NCI-H446 treated with DMSO at 0.1 percent for 48 hours (cell line): ENCODE results near the gene MACROD2.
A peak's percentile ranks its signal among the peaks of the same experiment; 100 is the strongest.

ENCODE experiments used
- DNase-seq: peaks from one replicate; lab custom pipeline; 2025; lab: John Stamatoyannopoulos, UW

The MACROD2 gene

DNA sequence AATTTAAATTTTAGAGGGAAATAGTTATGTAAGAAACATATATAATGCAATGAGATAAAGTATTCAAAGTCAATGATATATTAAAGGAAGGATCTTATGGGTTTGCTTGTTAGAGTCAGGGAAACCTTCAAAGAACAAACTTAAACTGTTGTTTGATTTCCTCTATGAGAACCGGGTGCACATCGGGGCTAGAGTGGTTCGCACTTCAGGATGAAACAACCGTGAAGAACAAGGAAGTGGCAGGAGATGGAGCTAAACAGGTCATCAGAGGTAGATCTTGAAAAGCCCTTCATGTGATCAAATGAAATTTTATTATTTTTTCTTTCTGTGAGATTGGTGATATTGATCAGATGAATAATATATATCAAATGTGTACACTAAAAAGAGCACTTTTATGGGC lies 1294.0 kb downstream of the MACROD2 start:
- no peak for DNase-seq

DNA sequence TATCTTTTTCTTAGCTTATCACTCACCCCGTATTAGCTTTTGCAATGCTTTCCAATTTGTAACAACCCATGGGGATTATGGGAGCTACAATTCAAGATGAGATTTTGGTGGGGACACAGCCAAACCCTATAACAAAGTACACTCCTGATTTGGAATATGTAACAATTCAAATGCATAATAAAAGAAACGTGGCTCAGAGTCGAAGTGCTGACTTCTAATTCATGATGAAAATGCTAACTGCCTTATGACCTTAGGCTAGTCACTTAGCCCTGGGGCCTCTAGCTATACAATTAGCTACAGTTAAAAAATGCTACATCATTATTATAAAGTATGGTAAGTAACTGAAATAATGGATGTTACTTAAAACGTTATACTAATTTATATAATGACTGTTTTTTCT lies 1297.1 kb downstream of the MACROD2 start:
- no peak for DNase-seq

DNA sequence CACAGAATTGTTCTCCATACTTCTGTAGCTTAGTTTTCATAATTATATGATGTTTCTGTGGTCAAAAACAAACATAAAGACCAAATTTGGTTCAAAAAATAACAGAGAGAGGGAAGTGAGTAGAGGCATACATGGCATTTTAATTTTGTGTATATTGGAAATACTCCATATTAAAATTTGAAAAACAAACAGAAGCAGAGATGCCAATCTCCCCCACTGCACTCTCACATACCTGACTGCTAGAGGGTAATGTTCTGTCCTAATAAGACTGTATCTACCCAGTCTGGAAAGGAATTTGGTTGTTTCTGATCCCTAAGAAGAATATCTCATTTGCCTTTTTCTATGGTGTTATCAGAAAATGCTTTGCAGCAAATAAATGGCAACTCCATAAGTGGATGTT lies 1301.1 kb downstream of the MACROD2 start:
- DNase-seq = no peak

DNA sequence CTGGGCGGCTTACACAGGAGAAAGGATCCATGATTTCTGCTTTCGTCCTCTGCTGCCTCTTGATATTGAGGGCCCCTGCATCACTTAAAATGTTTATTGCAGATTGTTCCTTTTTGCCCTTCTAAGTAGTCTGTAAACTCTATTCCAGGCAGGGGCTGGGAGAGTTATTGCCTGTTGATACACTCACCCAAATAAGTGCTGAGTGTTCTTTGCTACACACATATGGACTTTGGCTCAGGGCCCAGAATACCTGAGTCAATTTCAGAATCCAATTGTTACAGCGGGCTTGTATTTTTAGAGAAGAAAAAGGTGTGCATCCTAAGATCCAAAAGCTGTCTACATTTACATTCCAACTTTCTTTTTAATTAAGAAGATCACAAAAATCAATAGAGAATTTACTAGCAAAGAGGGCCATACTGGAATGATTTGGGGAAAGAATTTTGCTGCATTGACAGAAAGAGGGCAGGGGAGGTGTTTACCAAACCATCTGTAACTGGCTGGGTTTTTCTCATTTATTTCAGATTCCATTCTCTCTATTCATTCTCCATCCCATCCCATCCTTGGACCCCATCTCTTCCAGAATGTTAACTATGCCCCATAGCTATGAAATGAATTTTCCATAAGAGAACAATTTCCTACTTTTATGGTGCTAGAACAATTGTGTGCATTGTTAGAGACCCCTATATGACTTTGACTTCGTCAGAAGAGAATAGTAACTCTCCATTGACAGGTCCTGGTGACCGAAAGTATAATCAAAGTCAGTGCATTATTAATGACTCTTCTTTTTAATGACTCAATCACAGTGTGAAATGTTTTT lies 1302.0 kb downstream of the MACROD2 start:
- no peak for DNase-seq

DNA sequence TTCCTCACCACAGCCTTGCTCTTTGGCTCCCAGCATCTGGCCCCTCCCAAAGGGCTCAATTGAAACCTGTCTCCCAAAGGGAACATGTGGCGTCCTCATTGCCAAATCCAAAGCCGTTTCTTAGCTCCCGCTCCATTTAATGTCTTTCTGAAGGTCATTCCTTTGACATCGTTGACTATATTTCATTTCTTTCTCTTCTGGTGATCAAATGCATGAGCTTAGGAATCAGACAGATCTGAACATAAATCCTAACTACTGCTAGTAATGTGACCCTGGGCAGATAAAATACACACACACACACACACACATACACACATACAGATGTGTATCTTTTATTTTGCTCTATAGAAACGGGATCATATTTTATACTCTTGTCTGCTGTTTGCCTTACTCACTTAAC lies 1306.8 kb downstream of the MACROD2 start:
- peak; percentile 96 for DNase-seq

DNA sequence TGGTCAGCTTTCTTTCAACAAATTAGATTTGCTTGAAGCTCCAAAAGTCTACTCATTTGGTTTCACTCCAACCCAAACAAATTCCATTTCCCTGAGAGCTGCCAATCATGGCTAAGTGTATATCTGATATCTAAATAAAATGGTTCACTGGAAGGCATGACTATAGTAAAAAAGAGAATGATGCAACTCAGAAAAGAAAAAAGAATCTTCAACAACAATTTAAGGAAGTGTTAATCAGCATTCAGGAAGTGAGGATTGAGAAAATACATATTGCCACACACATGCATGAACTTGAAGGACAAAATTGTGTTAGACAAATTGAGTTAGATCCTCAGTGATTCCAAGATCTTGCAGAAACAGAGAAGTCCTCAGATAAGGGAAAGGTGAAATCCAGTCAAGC lies 1315.0 kb downstream of the MACROD2 start:
- DNase-seq = peak; percentile 29

DNA sequence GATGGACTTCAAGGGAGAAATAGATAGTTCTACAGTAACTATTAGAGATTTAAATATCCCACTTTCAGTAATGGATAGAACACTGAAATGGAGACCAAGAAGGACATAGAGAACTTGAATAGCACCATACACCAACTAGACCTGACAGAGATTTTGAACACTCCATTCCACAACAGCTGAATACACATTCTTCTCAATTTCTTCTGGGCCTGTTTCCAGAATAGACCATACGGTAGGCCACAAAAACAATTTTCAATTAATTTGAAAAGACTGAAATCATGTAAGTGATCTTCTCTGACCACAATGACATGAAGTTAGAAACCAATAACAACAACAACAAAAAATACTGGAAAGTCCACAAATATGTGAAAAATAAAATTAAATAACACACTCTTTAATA lies 1321.2 kb downstream of the MACROD2 start:
- DNase-seq = peak; percentile 59

DNA sequence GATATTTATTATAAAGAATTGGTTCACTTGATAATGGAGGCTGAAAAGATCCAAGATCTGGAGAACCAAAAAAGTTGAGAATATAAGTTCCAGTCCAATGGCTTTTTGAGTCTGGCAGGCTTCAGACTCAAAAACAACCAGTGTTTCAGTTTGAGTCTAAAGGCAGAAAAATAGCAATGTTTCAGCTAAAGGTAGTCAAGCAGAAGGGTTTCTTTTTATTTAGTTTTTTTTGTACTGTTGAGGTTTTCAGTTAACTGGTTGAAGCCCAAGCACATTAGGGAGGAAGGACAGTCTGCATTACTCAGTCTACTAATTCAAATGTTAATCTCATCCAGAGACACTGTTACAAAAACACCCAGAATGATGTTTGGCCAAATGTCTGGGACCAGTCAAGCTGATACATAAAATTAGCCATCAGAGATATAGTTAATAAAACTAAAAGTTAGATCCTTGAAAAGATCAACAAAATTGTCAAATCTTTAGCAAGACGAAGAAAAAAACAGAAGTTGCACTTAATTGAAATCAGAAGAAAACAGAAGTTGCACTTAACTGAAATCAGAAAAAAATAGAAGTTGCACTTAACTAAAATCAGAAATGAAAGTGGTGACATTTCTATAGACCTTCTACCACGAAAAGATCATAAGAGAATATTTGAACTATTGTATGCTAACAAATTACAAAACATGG lies 1322.4 kb downstream of the MACROD2 start:
- DNase-seq = peak; percentile 23

DNA sequence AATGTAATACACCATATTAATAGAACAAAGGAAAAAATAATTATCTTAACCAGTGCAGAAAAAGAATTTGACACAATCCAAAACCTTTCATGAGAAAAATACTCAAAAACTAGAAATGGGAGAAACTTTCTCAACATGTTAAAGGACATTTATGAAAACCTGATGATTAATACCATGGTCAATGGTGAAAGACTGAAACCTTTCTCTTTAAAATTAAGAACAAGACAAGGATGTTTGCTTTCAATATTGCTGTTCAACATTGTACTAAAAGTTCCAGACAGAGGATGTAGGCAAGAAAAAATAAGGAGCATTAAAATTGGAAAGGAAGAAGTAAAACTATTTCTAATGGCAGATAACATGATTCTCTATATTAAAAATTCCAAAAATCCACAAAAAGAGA lies 1323.4 kb downstream of the MACROD2 start:
- no peak for DNase-seq

DNA sequence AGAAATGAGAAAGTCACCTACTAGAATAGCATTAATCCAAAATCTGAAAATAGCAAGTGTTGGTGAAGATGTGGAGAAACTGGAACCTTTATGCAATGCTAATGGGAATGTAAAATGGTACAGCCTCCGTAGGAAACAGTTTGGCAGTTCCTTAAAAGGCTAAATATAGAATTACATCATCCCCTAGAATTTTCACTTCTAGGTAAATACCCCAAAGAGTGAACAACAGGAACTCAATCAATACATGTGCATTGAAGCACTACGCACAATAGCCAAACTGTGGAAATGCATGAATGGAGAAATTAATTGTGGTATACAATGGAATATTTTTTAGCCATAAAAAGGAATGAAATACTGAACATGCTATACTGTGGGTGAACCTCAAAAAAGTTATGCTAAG lies 1324.1 kb downstream of the MACROD2 start:
- DNase-seq = peak; percentile 23

DNA sequence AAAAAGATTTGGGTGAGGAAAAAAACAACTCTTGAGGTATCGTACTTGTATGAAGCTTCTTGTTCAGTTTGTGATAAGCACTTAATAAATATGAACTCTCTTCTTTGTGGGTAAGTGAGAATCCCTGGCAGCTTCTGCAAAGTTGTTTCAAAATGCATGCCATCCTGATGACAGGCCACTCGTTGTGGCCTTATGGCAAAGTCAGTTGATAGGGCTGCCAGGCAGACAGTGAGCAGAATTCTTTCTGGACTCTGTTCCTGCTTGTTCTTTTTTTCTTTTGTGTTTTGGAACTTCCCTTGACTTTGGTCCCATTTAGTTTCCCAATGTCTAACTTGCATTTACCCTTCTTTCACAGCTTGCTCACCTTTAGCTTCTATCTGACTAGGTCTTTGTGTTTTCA lies 1325.6 kb downstream of the MACROD2 start:
- peak; percentile 40 for DNase-seq

DNA sequence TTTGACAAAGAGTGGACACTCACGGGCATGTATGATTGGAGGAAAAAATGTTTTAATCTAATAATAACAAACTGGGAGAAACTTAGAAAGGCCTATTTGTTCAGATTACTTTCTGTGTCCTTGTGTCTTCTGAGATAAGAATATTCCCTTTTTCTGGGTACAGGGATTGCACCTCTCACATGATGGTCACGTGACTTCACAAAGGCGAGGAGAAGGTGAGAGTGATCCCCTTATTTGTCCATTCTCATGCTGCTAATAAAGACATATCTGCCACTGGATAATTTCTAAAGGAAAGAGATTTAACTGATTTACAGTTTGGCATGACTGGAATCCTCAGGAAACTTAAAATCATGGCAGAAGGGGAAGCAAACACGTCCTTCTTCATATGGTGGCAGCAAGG lies 1331.8 kb downstream of the MACROD2 start:
- no peak for DNase-seq

DNA sequence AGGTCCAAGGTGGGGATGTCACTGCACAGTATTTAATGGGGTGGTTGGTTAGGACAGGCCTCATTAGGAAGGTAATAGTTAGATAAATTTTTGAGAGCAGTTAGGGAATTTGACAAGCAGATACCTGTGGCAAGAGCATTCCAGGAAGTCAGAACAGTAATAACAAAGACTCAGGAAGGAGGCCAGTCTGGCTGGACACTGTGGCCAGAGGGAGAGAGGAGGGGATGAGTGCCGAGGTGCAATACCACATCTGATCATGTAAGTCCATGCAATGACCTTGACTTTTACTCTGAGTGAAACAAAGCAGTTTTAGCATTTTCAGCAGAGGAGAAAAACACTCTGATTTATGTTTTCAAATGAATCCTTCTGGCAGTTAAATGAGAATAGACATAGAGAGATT lies 1332.8 kb downstream of the MACROD2 start:
- DNase-seq = no peak

DNA sequence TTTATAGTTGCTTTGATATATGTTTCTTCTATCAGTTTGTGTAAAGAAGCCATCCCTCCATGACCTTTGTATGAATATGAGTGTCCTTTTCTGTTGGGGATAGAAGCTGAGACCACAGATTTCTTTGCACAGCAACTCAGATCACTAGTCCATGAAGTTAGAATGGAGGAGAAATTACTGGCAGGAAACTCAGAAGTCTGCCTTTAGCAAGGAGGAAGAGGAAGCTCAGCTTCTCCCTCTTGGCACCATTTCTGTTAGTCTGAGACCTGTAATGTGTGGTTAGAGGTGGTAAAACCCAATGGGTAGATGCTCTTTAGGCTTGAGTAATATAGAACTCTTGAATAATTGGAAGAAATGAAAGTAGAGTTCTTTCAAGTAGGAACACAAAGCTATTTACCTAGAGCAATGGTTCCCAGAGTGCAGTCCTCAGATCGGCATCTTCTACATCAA lies 1337.4 kb downstream of the MACROD2 start:
- no peak for DNase-seq

DNA sequence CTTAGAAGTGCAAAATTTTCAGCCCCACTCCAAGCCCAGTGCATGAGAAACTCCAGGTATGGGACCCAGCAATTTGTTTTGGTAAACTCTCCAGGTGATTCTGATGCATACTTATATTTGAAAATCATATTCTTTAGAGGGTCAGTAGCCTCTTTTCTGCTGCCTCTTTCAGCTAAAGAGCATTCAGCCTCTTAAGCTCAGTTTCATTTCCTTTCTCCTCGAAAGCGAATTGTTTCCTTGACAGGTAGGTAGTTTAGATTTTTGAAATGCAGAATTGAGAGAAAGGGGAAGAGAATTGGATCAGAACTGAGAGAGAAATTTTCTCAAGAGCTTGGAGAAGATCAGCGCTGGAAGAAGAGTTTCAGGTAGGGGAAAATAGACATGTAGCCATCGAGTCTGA lies 1337.9 kb downstream of the MACROD2 start:
- DNase-seq = no peak

DNA sequence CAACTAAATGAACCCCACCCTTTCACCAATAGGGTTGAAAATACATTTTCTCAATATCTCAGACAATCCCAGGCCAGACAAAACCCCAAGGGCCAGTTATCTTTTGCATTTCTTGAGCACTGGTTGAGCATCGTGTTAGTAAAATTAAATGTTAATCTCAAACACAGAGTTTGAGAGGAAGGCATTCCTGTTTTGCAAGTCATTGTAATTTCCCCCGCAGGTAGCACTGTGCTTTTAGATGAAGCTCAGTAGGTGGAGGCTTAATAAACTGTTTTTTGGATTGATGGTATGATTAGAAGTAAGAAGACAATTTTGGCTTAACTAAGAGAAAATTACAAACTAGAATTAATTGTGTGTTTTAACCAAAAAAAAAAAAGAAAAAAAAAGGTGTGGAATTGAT lies 1340.7 kb downstream of the MACROD2 start:
- no peak for DNase-seq

DNA sequence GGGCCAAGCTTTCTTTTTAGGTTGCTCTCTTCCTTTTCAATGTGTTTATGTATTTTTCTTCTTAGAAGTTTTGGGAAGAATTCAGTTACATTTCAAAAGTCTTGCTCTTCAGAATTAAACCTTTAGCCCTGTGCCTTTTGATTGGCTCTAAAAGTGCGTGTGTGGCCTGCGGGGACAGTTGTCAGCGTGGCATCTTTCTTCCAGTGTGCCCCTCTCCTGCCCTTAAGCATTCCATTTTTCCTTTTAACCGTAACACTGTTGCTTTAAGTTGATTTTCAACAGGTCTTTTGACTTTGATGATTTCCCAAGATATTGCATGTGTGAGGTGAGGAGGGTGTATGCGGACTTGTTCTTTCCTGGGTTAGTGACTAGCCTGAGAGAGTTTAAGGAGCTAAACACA lies 1341.2 kb downstream of the MACROD2 start:
- DNase-seq = no peak

DNA sequence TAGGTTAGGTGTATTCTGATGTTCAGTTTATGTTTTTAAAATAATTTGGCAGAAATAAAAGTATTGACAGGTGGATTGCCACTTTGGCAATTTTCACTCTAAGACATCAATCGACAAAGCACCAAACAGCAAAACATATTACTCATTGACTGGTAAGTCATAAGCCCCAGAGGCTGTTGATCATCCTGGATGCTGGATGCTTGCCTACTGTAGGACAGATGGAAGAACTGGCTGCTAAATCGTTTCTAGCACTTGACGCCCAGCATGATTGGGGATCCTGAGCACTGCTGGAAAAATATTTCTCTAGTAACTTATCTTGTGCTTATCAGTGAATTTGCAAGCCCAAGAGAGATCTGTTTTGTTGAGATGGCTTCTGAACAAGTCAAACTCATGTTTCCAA lies 1343.9 kb downstream of the MACROD2 start:
- DNase-seq = peak; percentile 99

DNA sequence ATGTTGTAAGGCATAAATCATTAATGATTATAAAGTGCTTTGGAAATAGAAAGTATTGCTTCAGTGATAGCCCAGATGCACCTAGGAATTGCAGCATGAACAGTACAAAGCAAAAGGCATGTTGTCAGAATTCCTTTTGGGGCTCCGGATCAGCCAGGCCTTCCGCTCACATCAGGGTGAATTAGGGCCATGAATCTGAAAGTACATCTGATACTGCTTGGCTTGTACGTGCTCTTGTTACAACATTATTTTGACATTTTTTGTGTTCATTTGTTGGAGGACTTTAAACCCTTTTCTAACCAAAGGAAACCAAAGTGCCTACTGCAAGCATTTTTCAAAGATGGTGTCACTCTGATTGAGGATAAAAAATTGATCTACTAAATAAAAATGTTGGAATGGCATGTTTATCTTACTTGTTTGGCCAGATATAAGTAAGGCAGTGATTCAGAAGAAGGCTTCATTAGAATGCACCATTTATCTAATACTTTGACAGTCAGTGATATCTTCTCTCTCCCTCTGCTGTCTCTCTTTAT lies 1347.7 kb downstream of the MACROD2 start:
- no peak for DNase-seq

DNA sequence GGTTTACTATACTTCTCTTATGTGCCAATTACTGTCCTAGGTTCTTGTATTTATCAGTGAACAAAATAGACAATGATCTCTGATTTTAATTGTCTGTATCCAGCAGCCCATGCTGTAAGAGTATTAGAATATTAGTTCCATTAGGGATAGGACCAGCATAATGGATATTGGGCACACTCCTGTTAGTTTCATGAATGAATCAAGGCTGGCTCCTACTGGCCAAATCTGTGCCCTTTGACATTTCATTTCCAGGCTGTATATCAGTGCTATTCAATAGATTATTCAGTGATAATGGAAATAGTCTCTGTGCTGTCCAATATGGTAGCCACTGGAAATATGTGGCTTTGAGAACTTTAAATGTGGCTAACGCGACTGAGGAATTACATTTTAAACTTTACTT lies 1350.0 kb downstream of the MACROD2 start:
- no peak for DNase-seq

DNA sequence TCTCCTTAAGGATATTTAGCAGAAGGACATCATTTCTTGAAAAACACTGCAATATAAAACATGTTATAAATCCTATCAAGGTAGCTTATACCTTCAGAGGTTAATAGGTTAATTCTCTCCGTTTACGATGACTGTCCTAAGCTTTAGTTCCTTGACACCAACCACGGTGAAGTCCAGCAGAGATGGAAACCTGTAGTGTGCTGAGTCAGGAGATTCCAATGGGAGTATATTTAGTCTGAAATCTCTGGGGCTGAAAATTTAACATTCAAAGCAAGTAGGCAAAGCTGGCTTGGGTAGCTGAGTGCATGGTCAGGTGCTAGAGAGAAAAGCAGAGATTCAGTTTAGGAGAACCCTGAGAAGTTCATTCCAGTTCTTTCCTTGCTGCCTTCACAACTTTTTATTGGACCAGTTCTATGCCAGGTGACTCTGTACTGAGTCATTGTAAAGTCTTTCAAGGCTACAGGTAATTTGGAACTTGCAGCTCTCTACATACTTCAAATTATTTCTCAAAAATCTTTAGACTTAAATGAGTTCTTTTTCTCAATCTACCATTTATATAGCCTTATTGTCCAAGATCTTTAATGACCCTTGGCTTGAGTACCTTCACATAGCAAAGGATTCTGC lies 1351.5 kb downstream of the MACROD2 start:
- no peak for DNase-seq

DNA sequence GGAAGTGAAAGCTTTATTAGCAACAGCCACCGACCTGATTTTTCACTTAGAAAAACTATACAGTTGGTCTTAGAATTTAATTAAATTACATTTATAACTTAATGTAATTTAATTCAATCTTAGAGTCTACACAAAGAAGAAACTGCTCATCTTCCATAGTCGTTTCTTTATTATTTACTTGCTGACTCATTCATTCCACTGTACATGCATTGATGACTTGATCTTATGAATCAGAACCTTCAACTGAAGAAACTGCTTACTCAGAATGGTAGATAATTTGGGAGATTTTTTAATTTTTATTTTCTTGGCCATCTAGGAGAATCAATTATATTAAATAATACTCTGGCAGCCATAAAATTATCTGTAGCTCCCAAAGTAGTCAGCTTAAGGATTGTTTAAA lies 1363.7 kb downstream of the MACROD2 start:
- DNase-seq = no peak

DNA sequence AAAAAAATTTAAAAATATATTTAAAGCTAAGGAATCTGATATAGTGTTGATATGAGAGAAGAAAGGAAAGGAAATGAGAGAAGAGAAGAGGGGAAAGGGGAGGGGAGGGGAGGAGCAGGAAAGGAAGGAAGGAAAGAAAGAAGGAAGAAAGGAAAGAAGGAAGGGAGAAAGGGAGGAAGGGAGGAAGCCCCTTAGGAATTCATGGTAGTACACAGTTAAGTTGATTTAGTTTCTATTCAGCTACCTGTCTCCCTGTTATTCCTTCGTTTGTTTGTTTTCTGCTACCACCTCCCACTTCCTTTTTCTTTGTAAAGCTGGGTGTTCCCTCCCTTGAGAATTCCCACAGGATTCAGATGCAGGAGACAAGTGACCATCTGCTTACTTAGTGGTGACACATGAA lies 1367.5 kb downstream of the MACROD2 start:
- no peak for DNase-seq
